Activated naive CD4-positive, alpha-beta T cell treated with anti-CD3 and anti-CD28 coated beads for 36 hours (primary cell): ENCODE measurements around the gene ZFHX3. TPM values are rescaled to one million over a fixed set of nuclear protein-coding genes. Genes with fewer than 3 reads are reported as not detected.

Experiments used
- CTCF ChIA-PET: fragments of 350-600 bp; sonication (Branson Sonifier 250); formaldehyde crosslinking; loops from one replicate; lab custom pipeline; 2021; ENCODE audit warnings: antibody characterized with exemption; lab: Charles Lee
- DNase-seq: peaks from one replicate; pipeline ENCODE4 v3.0.0-alpha.2; 2020
- H3K27ac Mint-ChIP-seq: one replicate; pipeline ENCODE4 v1.8.0; 2021; ENCODE audit warnings: mild to moderate bottlenecking, mixed read lengths
- H3K27me3 Mint-ChIP-seq: one replicate; pipeline ENCODE4 v1.8.0; 2021; ENCODE audit warnings: low read depth, mixed read lengths
- H3K36me3 Mint-ChIP-seq: one replicate; pipeline ENCODE4 v1.8.0; 2021; ENCODE audit warnings: low read depth, mixed read lengths
- H3K4me1 Mint-ChIP-seq: one replicate; pipeline ENCODE4 v1.8.0; 2021; ENCODE audit warnings: low read depth, mixed read lengths
- H3K4me3 Mint-ChIP-seq: one replicate; pipeline ENCODE4 v1.8.0; 2021; ENCODE audit warnings: mild to moderate bottlenecking, moderate library complexity, mixed read lengths
- H3K9me3 Mint-ChIP-seq: one replicate; pipeline ENCODE4 v1.8.0; 2021; ENCODE audit warnings: mixed read lengths
- intact Hi-C: fragments of 100-400 bp; cut with micrococcal nuclease; formaldehyde crosslinking; loops from one replicate; pipeline ENCODE4 v1.15.1; 2023
- total RNA-seq, 2 experiments: library from RNA; stranded (reverse); gene quantifications; one replicate each; pipeline ENCODE4 v1.2.3, GENCODE V29; 2021

Gene ZFHX3
- total RNA-seq, 2 experiments from 2014 or later = 0.44 to 0.72 TPM

DNA sequence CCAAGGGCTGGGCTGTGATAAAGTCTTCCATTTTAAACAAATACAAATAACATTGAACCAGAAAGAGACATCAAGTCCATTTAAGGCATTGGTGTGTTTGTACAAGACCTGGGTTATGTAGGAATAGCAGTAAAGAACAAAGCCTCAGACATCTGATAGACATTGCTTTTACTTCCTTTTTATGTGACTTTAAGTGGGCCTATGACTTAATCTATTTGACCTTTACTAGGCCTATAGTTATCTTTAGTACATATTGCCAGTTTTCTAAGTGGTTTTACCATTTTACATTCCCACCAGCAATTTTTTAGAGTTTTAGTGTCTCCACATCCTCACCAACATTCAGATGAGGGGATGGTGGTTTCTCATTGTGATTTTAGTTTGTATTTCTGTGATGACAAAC, 298.8 kb downstream of the ZFHX3 start:
- Mint-ChIP-seq H3K27ac (no peak overlapping the region), H3K27me3 (no peaks in the 10 kb centered on the region), H3K4me3 (no peak overlapping the region), H3K4me1 (no peaks in the 10 kb centered on the region), H3K9me3 (no peaks in the 10 kb centered on the region), H3K36me3 (no peaks in the 10 kb centered on the region)
- intact Hi-C loops = no loop called here
- no peak for DNase-seq
- CTCF ChIA-PET = no interaction called here

DNA sequence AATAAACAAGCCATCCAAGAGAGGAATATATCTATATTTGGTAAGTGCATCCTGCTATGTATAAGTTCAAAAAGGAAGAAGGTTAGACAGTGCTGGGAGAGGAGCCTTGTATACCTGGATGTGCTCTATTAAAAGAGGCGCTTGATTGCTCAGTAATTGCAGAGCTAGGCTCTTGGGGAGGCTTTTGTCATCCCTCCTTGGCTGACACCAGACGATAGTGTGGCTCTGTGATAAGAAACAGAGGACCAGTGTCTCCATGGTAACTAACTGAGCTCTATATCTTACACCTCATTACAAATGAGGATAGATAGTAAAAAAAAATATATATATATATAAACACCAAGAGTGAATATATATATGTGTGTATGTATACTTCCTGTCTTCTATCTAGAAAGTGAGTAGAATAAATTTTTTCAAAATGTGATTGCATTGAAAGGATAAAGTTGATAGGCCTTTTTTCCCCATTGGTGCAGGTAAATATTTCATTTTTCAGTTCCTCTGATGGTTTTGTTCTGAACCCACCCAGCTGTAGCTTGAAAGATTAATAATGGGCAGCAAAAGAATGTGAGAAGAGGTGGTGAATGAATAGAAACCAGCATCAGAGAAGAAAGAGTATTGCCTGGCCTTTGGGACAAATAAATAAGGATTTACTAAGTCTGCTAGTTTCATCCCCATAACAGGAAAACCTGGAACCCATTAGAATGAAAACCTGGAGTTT, 303.7 kb downstream of the ZFHX3 start:
- Mint-ChIP-seq H3K4me3 (no peak overlapping the region), H3K36me3 (no peaks in the 10 kb centered on the region), H3K4me1 (no peaks in the 10 kb centered on the region), H3K27me3 (no peaks in the 10 kb centered on the region), H3K9me3 (no peaks in the 10 kb centered on the region), H3K27ac (no peak overlapping the region)
- intact Hi-C loops = no loop called here
- DNase-seq = no peak
- CTCF ChIA-PET = no interaction called here

DNA sequence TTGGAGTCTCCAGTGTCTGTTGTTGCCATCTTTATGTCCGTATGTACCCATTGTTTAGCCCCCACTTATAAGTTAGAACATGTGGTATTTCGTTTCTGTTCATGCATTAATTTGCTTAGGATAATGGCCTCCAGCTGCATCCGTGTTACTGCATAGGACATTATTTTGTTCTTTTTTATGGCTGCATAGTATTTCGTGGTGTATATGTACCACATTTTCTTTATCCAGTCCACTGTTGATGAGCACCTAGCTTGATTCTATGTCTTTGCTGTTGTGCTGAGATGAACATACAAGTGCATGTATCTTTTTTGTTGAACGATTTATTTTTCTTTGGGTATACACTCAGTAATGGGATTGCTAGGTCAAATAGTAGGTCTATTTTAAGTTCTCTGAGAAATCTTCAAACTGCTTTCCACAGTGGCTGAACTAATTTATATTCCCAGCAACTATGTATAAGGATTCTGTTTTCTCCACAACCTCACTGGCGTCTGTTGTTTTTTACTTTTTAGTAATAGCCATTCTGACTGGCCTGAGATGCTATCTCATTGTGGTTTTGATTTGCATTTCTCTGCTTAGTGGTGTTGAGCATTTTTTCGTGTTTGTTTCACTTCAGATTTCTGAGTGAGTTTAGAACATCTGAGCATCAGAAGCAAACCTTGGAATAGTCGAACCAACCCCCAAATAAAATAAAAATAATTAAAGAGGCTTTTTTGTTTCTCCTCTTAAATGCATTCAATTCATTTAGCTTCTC, 304.7 kb downstream of the ZFHX3 start:
- Mint-ChIP-seq H3K36me3 (no peaks in the 10 kb centered on the region), H3K27ac (no peak overlapping the region), H3K4me3 (no peak overlapping the region), H3K4me1 (no peaks in the 10 kb centered on the region), H3K9me3 (no peaks in the 10 kb centered on the region), H3K27me3 (no peaks in the 10 kb centered on the region)
- intact Hi-C loops = no loop called here
- CTCF ChIA-PET = no interaction called here
- no peak for DNase-seq

DNA sequence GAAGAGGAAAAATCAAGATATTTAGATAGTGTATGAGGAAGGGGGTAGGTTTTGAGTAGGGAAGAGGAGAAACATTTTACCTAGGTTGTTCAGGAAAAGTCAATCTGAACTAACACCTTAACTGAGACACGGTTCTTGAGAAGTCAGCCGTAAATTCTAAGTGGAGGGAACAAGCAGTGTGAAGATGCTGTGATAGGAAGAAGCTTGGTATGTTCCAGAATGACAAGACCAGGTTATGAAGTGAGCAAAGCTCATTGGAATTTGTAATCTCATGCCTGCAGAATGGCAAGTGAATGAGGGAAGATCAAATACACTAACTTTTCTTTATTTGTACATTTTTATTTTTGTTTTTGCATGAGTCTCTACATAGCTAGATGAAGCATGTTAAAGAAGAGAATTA, 307.6 kb downstream of the ZFHX3 start:
- intact Hi-C loops = no loop called here
- no peaks in the 10 kb centered on the region for H3K9me3 Mint-ChIP-seq
- DNase-seq = no peak
- no peaks in the 10 kb centered on the region for H3K36me3 Mint-ChIP-seq
- no peak overlapping the region for H3K4me3 Mint-ChIP-seq
- no peaks in the 10 kb centered on the region for H3K4me1 Mint-ChIP-seq
- H3K27me3 Mint-ChIP-seq = no peaks in the 10 kb centered on the region
- CTCF ChIA-PET = no interaction called here
- no peak overlapping the region for H3K27ac Mint-ChIP-seq

DNA sequence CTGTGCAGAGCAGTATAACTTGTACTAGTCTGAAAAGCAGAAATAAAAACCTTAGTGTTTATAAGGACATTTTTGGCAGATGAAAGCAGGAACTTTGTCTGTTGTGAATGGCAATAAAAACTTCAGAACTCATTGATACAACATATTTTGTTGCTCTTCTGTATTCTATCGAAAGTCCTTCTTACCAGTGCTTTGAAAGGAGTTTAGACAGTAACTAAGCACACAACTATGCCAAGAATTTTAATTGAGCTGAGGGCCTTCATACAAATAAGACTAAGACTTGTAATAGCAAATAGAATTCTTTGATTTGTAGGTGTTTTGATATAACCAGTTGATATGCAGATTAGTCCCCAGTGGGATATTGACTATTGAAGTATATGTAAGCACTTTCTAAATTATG, 308.4 kb downstream of the ZFHX3 start:
- CTCF ChIA-PET = no interaction called here
- Mint-ChIP-seq H3K36me3 (no peaks in the 10 kb centered on the region), H3K27me3 (no peaks in the 10 kb centered on the region), H3K9me3 (peaks cover 3% of the 10 kb centered on the region), H3K4me1 (no peaks in the 10 kb centered on the region), H3K27ac (no peak overlapping the region), H3K4me3 (no peak overlapping the region)
- DNase-seq = no peak
- intact Hi-C loops = no loop called here

DNA sequence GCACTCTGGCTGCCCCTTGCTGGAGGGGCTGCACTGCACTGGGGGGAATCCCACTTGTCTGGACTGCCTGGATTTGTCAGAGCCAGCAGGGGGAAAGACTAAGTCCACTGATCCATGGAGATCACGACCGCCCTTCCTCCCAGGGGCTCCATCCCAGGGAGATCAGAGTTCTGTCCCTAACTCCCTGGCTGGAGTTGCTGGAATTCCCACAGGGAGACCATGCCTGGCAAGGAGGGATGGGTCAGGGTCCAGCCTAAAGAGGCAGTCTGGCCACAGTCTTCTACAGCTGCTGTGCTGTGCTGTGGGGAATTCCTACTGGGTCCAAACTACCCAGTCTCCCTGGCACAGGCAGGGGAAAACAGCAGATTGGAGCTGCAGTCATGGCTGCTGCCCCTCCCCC, 311.9 kb downstream of the ZFHX3 start:
- intact Hi-C loops = no loop called here
- no peak overlapping the region for H3K4me3 Mint-ChIP-seq
- no peak for DNase-seq
- no peaks in the 10 kb centered on the region for H3K4me1 Mint-ChIP-seq
- H3K9me3 Mint-ChIP-seq = peaks cover 11% of the 10 kb centered on the region
- H3K36me3 Mint-ChIP-seq = no peaks in the 10 kb centered on the region
- CTCF ChIA-PET = no interaction called here
- no peak overlapping the region for H3K27ac Mint-ChIP-seq
- H3K27me3 Mint-ChIP-seq = peaks cover 3% of the 10 kb centered on the region
